ENCODE results near the gene AP5B1. TPM values are rescaled to one million over a fixed set of nuclear protein-coding genes. Genes with fewer than 3 reads are reported as not detected.

The AP5B1 gene
- total RNA-seq, 1 experiment from 2014 or later = 9.4 TPM

- H3K4me1 Mint-ChIP-seq = no peaks in the 10 kb centered on the region
- Histone ChIP-seq H4K8ac (replicated peaks; ENCODE audit: insufficient read length, low read depth, low read length) (no peak overlapping the region), H2BK15ac (ENCODE audit: low read depth, low read length) (no peak overlapping the region), H3K4me1 (ENCODE audit: insufficient read depth, low read length) (no peaks in the 10 kb centered on the region), H3K18ac (ENCODE audit: insufficient read length, low read depth, low read length) (no peak overlapping the region), H3K9me3 (ENCODE audit: control insufficient read depth, low read depth, low read length) (no peaks in the 10 kb centered on the region), H3K9ac (ENCODE audit: extremely low read depth, insufficient read length, low read length) (no peak overlapping the region), H4K91ac (ENCODE audit: insufficient read length, low read depth, low read length) (no peak overlapping the region), H3K79me2 (ENCODE audit: insufficient read depth, low read length) (no peaks in the 10 kb centered on the region), H2AK5ac (ENCODE audit: insufficient read length, low read length) (no peak overlapping the region), H3T11ph (ENCODE audit: low read length) (no peak overlapping the region), H4K20me1 (ENCODE audit: control insufficient read depth, insufficient read depth, insufficient read length) (no peaks in the 10 kb centered on the region), H2BK120ac (ENCODE audit: low read depth, low read length, poor library complexity, severe bottlenecking) (no peak overlapping the region), H3K27me3 (ENCODE audit: insufficient read depth, low read length) (no peaks in the 10 kb centered on the region), H2BK5ac (ENCODE audit: insufficient read length, low read length) (no peak overlapping the region), H4K5ac (ENCODE audit: insufficient read length, low read depth, low read length) (no peak overlapping the region), H3K4me2 (ENCODE audit: insufficient read depth, insufficient read length, low read length) (no peak overlapping the region), H3K23ac (ENCODE audit: insufficient read length, low read depth, low read length) (no peak overlapping the region), H3K14ac (ENCODE audit: insufficient read depth, low read length) (no peak overlapping the region), H3K23me2 (ENCODE audit: insufficient read length, low read depth, low read length, poor library complexity, severe bottlenecking) (no peaks in the 10 kb centered on the region), H3K56ac (ENCODE audit: insufficient read length, low read depth, low read length) (no peak overlapping the region), H3K27ac (ENCODE audit: insufficient read length, low read depth, low read length) (no peak overlapping the region), H3K79me1 (ENCODE audit: insufficient read depth, low read depth, low read length, poor library complexity, severe bottlenecking) (no peaks in the 10 kb centered on the region), H2BK20ac (ENCODE audit: low read depth, low read length, poor library complexity, severe bottlenecking) (no peak overlapping the region), H2AFZ (ENCODE audit: low read length) (no peak overlapping the region), H2BK12ac (ENCODE audit: insufficient read length, low read depth, low read length) (no peak overlapping the region), H3K4ac (ENCODE audit: low read depth, low read length) (no peak overlapping the region)
- no peaks in the 10 kb centered on the region; a peak in 1 of 7 replicates for H3K36me3 Mint-ChIP-seq (ENCODE audit: insufficient read depth in 1 of 3, low read depth in 3 of 3)
- no CpG with 5 or more reads among the region's 19 CpGs for WGBS (ENCODE audit: extremely low coverage, insufficient read length, low lambda C conversion rate)
- no peaks in the 10 kb centered on the region for H3K9me3 Mint-ChIP-seq
- no peak overlapping the region for H3K4me3 Mint-ChIP-seq
- H3K27me3 Mint-ChIP-seq (ENCODE audit: low read depth) = peaks cover 43% of the 10 kb centered on the region
- DNase-seq = no peak
- H3K27ac Mint-ChIP-seq = no peak overlapping the region
- no peak for TF ChIP-seq CTCF (conservative IDR thresholded peaks at IDR 0.05)
Observed at GRCh38 chr11:65811764-65812475, 31.1 kb upstream of the AP5B1 start.
